Left cardiac atrium (tissue), 4 donors: ENCODE measurements around the gene ATAD3B. TPM values are rescaled to one million over a fixed set of nuclear protein-coding genes. Genes with fewer than 3 reads are reported as not detected.
A peak's percentile ranks its signal among the peaks of the same experiment; 100 is the strongest.

Experiments
- ATAC-seq, 2 donors: fragments of 200-7000 bp; cut with Tn5 transposase; one replicate each; pipeline ENCODE4 v1.9.1; 2020; ENCODE audit warnings: mild to moderate bottlenecking in 2 of 2, moderate library complexity in 2 of 2
- DNase-seq: peaks from one replicate; pipeline ENCODE4 v3.0.0-alpha.2; 2020
- intact Hi-C, 2 donors: fragments of 100-400 bp; cut with DNase I; formaldehyde crosslinking; loops; one replicate each; pipeline versions ENCODE4 v1.14.1 to v1.15.1; 2022 to 2023
- total RNA-seq, 2 donors: library from RNA; stranded (reverse); fragmentation: NEBNext Ultra II Directional; extraction: Animal tissue kit (Norgen Biotek cat#: 25700); gene quantifications; one replicate each; pipeline ENCODE4 v1.2.1, GENCODE V29; 2021
- donor health status: DM: no; HTN: yes; CAD: no.
- donor health status: DM: no; HTN: yes; CAD: no; lungs with severe emphysema.
- donor health status: DM: yes; HTN: yes; CAD: no.
- donor health status: Dilated cardiomyopathy.

ATAD3B gene
- total RNA-seq, 2 donors from 2014 or later, result 6.9 to 7.3 TPM

DNA sequence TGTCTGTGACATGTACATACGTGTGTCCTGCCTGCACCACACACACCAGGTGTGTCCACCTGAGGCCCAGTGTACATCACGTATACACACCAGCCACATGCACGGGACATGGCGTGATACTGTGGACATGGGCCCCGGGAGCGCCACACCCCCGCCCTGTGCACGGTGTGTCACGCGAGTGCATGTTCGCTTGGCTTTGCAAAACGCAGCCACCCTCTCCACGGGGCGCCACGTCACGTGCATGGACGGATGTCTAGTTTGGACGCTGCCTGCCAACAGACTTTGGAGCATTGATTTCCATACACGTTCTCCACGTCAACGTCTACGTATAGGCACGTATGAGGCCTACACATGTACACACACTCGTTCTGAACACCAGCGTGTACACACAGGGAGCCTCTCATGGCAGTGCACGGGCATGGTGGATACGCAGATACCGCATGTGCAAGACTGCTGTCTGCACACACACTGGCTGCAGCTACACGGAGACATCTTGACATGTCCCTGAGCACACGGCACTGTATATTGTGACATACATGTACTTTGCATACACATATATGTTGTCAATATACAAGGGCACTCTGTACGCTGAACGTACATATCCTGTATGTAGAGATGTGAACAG lies 66.2 kb downstream of the ATAD3B start:
- no peak for DNase-seq
- ATAC-seq, result no peak
- intact Hi-C loops, result no loop called here

DNA sequence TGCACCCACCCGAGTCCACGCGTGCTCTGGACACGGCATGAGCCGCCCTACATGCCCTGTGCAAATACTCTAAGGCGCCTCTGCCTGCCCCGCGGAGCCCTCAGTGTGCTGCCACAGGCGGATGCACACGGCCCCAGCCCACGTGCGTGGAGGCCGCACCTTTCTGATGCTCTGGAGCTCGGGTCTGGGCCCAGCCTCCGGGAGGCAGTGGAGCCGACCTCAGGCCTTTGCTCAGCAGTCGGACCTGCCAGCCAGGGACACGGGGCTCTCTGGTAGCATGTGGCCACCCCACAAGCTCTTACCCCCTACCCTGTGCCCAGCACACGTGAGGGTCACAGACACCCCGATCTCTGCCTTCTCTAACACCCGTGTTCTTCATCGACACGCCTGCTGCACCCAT lies 66.8 kb downstream of the ATAD3B start:
- DNase-seq (no peak), ATAC-seq (no peak)
- intact Hi-C loops, result no loop called here

DNA sequence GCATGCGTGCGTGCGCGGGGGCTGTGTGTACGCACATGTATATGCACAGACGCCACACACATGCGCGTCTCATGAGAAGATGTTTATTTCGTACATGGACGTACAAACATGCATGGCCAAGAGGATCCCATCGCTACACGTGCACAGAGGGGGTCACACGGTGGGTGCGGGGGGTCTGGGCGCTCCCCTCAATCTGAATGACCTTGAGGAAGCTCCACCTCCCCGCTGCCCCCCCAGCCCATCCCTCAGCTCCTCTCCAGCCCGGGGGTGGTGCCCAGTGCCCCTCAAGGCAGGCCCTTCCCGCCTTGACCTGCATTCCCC lies 67.4 kb downstream of the ATAD3B start:
- DNase-seq, result no peak
- ATAC-seq, result no peak
- intact Hi-C loops, result no loop called here

DNA sequence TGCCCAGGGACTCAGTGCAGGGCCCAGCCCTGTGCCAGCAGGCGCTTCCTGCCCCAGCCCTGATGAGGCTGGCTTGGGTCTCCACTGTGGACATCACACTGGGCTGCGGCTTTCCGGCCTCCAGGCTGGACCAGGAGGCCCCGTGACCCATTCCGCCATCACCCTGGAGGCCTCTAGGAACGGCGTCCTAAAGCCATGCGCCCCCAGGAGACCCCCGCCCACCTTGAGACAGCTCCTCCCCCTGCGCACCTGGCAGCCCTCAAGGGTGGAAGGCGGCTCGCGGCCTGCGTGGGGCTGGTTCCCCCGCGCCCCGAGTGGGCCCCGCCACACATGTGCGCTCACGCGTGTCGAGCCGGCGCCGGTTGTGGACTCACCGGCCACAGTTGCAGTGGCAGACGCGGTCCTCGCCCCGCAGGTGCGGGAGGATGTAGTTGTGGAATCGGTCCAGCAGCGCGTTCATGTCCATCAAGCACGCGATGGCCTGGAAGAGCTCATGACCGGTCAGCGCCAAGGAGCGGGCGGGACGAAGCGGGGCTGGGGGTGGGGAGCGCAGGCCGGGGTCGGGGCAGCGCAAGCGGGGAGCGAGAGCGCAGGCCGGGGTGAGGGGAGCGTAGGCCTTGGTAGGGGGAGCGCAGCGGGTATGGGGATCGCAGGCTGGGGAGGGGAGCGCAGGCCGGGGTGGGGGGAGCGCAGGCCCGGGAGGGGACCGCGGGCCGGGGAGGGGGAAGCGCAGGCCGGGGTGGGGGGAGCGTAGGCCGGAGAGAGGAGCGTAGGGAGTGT lies 67.9 kb downstream of the ATAD3B start:
- no peak for DNase-seq
- intact Hi-C loops, result no loop called here
- peak in 1 of 2 donors; percentile 16 for ATAC-seq

DNA sequence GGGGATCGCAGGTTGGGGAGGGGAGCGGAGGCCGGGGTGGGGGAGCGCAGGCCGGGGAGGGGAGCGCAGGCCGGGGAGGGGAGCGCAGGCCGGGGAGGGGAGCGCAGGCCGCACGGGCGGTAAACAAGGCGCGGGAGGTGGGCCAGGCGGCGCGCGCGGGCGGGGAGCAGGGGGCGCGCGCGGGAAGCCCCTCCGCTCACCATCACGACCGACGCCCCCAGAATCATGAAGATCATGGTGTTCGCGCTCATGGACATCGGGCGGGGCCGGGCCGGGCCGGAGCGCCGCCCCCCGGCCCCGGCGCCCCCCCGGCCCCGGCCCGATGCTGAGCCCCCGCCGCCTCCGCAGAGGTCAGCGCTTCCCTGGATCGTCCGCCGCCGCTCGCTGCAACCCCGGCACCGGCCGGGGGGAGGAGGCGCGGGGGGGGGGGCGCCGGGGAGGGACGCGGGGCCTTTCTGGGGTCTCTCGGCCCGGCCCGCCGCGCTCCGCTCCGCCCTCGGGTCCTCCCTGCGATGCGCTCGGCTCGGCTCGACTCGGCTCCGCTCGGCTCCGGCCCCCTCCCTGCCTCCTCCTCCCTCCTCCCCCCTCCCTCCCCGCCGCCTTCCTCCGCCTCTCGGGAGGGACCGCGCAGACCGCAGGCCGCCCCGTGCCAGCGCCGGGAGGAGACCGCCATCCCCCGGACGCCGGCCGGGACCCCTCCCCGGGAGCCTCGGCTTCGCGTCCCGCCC lies 68.7 kb downstream of the ATAD3B start, which contains the start of gene TMEM240:
TMEM240 (minus strand) TSS at position 535 of the 728 bp plus-strand sequence; CDS start at position 257, 278 bp downstream.
- ATAC-seq, result peak; percentile 77 to 79
- DNase-seq, result peak; percentile 89
- intact Hi-C loops, result no loop called here

DNA sequence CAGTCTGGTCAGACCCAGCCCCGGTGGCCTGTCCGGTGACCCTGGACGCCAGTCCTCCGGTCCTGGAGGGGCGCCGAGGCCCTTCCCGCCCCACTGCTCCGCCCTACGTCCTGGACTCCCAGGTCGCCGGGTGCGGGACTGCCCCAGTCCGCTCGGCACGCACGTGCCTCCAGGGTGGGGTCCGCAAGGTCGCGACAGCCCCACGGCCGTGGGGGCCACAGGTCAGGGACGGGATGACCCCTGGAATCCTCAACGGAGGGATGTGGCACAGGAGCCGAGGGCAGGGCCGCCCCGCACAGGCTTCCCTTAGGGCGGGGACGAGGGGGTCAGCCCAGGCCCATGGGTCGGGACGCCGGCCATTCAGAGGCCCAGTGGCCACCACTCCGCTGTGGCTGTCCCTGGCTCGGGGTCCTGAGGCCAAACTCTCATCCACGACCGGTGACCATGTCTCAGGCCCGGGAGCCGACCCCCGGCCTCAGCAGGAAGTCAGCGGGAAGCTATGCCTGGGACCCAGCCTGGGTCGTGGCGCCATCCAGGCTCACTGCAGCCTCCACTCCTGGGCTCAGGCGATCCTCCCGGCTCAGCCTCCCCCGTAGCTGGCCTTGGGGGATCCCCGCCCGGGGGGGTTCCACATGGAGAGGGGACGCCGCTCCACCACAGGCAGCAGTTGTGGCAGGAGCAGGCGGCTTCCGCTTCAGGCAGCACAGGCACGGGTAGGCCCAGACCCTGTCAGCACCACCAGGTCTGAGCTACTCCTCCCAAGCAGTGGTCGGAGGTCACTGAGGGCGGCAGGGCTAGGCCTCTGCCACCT lies 69.5 kb downstream of the ATAD3B start:
- DNase-seq, result no peak
- ATAC-seq, result peak; percentile 5 to 18
- intact Hi-C loops, result no loop called here

DNA sequence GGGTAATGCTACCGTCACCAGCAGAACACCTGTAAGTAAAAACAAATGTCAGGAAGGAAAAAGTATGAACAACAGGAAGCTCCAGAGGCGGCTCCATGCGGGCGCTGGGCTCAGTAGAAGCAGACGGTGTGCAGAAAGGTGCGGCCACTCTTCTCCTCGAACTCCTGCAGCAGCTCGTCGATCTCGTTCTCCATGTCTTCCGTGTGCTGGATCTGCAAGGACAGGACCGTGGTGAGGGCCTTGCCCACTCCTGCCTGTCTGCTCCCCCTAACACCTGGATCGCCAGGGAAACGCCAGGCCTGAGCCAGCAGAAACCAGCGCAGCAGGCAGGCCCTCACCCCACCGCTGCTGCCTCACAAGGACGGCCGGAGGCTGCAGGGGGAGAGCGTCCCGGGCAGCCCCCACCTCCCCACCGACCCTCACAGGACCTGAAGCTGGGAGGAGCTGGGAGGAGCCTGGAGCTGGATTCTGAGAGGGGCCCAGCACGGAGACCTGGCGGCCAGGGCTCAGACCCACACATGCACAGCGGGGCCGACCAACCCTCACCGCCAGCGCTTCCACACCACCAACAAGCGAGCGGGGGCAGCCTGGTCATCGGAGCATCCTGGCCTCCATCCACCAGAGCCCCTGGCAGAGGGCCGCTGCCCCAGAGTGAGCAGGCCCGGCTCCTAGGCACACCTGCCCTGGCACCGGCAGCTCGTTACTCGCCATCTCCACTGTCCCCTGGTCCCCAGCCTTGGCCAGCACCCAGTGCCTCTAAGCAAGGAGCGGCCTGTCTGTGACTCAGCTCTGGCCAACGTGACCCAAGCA lies 70.6 kb downstream of the ATAD3B start:
- DNase-seq (no peak), ATAC-seq (no peak)
- intact Hi-C loops, result no loop called here

DNA sequence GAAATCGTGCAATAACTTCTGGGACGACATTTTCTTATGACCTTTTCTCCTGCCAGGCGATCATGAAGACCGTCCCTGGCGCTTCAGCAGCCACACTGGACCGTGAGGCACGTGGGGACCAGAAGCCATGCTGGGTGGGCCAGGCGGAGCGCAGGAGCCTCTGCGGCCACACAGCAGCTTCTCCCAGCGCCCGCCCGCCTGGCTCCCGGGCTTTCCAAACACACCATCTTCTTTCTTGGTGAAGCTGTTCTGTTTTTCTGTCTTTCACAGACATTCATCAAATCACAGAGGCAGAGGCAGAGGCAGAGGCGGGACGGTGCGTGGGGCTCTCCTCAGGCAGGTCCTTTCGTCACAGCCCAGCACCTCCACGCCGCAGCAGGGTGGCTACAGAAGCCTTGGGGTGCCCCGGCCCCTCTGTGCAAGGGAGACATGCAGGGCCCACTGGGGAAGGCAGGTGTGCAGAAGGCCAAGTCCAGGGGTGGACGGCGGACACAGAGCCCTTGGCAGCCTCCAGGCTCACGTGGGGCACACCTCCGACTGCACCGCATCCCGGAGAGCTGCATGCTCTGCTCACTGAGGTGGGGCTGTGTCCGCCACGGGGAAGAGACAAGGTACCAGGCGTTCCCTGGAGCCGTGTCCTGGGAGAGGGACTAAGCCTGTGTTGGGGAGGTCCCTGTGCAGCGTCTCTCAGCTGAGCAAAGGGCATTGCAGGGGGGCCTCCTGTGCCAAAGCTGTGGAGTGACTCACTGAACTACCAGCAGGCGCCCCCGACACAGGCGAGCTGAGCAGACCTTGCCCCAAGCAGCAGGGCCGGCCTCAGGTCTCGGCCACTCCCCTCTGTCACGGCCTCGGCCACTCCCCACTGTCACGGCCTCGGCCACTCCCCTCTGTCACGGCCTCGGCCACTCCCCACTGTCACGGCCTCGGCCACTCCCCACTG lies 71.5 kb downstream of the ATAD3B start:
- intact Hi-C loops, result no loop called here
- ATAC-seq, result no peak
- no peak for DNase-seq

DNA sequence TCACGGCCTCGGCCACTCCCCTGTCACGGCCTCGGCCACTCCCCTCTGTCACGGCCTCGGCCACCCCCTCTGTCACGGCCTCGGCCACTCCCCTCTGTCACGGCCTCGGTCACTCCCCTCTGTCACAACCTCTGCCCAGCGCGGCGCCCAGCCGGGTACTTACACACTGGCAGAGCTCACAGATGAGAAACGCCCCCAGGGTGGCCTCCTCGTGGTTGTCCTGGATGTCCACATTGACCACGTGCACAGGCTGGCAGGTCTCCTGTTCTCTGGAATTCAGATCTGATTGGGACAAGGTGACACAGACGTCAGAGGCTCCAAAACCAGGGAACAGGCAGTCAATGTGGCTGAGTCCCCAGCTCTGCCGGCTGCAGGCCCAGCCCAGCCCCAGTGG lies 72.1 kb downstream of the ATAD3B start:
- intact Hi-C loops, result no loop called here
- peak; percentile 46 to 56 for ATAC-seq
- DNase-seq, result peak; percentile 83

DNA sequence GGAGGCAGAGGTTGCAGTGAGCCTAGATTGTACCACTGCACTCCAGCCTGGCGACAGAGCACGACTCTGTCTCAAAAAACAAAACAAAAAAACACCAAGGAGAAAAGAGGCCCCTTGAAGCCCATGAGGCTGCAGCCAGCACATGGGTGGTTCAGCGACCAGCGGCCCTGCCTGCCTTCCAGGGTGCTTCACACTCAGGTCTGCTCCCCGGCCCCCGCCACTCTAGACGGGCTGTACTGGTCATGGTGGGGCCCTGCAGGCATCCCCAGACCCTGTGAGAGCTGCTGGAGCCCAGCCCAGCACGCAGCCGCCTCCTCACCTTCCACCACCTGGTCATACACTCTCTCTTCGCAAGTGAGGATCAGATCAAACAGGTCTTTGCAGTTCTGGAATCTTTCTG lies 73.0 kb downstream of the ATAD3B start:
- intact Hi-C loops, result no loop called here
- ATAC-seq, result no peak
- no peak for DNase-seq

Other genes with a start within 250 kb of the ATAD3B start
- gene SDF4, start 239.8 kb upstream of the ATAD3B start, total RNA-seq, result 100 to 1,000 TPM; 132 to 173 TPM
- 10 to 100 TPM; 11.3 to 16.0 TPM for gene B3GALT6, start 239.5 kb upstream of the ATAD3B start, total RNA-seq
- 1 to 10 TPM in 1 of 2 donors, not detected in 1; 1.5 TPM for gene C1QTNF12, start 225.0 kb upstream of the ATAD3B start, total RNA-seq
- 10 to 100 TPM; 35.9 to 41.5 TPM for gene UBE2J2, start 197.9 kb upstream of the ATAD3B start, total RNA-seq
- gene SCNN1D, start 191.3 kb upstream of the ATAD3B start, total RNA-seq, result 1 to 10 TPM; 3.5 to 4.1 TPM
- gene ACAP3, start 163.8 kb upstream of the ATAD3B start, total RNA-seq, result 10 to 100 TPM; 36.2 to 46.7 TPM
- gene PUSL1, start 163.2 kb upstream of the ATAD3B start, total RNA-seq, result 10 to 100 TPM; 11.4 to 12.2 TPM
- 10 to 100 TPM; 48.5 to 60.0 TPM for gene INTS11, start 147.1 kb upstream of the ATAD3B start, total RNA-seq
- gene CPTP, start 147.0 kb upstream of the ATAD3B start, total RNA-seq, result 10 to 100 TPM; 31.8 to 32.5 TPM
- gene TAS1R3, start 140.5 kb upstream of the ATAD3B start, total RNA-seq, result under 1 TPM; 0.44 to 0.65 TPM
- gene DVL1, start 122.3 kb upstream of the ATAD3B start, total RNA-seq, result 10 to 100 TPM; 63.5 to 69.2 TPM
- gene MXRA8, start 113.2 kb upstream of the ATAD3B start, total RNA-seq, result 10 to 100 TPM; 38.3 to 44.3 TPM
- 100 to 1,000 TPM; 184 to 199 TPM for gene AURKAIP1, start 96.6 kb upstream of the ATAD3B start, total RNA-seq
- 10 to 100 TPM; 56.0 to 89.0 TPM for gene CCNL2, start 72.4 kb upstream of the ATAD3B start, total RNA-seq
- 100 to 1,000 TPM; 112 to 134 TPM for gene MRPL20, start 64.5 kb upstream of the ATAD3B start, total RNA-seq
- gene ANKRD65, start 50.5 kb upstream of the ATAD3B start, total RNA-seq, result 1 to 10 TPM; 2.2 to 3.0 TPM
- 10 to 100 TPM; 24.9 to 66.4 TPM for gene VWA1, start 36.1 kb upstream of the ATAD3B start, total RNA-seq
- 1 to 10 TPM; 1.7 to 2.4 TPM for gene ATAD3C, start 22.1 kb upstream of the ATAD3B start, total RNA-seq
- 10 to 100 TPM; 14.1 to 24.3 TPM for gene ATAD3A, start 40.4 kb downstream of the ATAD3B start, total RNA-seq
- gene TMEM240, start 68.9 kb downstream of the ATAD3B start, total RNA-seq, result 1 to 10 TPM; 4.6 to 5.4 TPM
- gene SSU72, start 103.1 kb downstream of the ATAD3B start, total RNA-seq, result 100 to 1,000 TPM; 107 to 118 TPM
- 1 to 10 TPM; 1.3 to 2.5 TPM for gene FNDC10, start 128.4 kb downstream of the ATAD3B start, total RNA-seq
- gene MIB2, start 143.7 kb downstream of the ATAD3B start, total RNA-seq, result 10 to 100 TPM; 56.4 to 58.1 TPM
- 10 to 100 TPM in 1 of 2 donors, 1 to 10 TPM in 1; 9.5 to 11.0 TPM for gene MMP23B, start 160.4 kb downstream of the ATAD3B start, total RNA-seq
- 10 to 100 TPM; 17.0 to 18.8 TPM for gene CDK11B, start 187.2 kb downstream of the ATAD3B start, total RNA-seq
- 10 to 100 TPM; 15.3 to 24.6 TPM for gene SLC35E2B, start 221.0 kb downstream of the ATAD3B start, total RNA-seq